Adrenal gland (tissue), 12 donors: Measurements from ENCODE around the gene PDXP. TPM values are rescaled to one million over a fixed set of nuclear protein-coding genes. Genes with fewer than 3 reads are reported as not detected.

Experiments used
- DNase-seq, 7 donors: peaks; one replicate each; pipeline ENCODE4 v3.0.0-alpha.2; 2019 to 2020
- H3K27ac ChIP-seq, 5 donors: fragments of 200-600 bp; sonication (generic) in 4 of 5; 1 replicate in 3 of 5; 2 replicates in 2 of 5; pipeline versions ENCODE4 v1.5.1 to v1.8.0; 2016 to 2020; ENCODE audit warnings: mild to moderate bottlenecking in 1 of 5
- H3K27me3 ChIP-seq: fragments of 200-600 bp; 2 replicates; pipeline ENCODE4 v1.8.0; 2021
- H3K36me3 ChIP-seq, 2 donors: fragments of 200-600 bp; replicated peaks in 1 of 2; 1 replicate in 1 of 2; 2 replicates in 1 of 2; pipeline versions ENCODE4 v1.5.1 to v1.8.0; 2018 to 2022
- H3K4me1 ChIP-seq, 2 donors: fragments of 200-600 bp; replicated peaks in 1 of 2; 1 replicate in 1 of 2; 2 replicates in 1 of 2; pipeline versions ENCODE4 v1.5.1 to v1.8.0; 2018 to 2021
- H3K4me3 ChIP-seq, 4 donors: fragments of 200-600 bp; sonication (generic) in 3 of 4; one replicate each; pipeline ENCODE4 v1.5.1; 2016 to 2018
- H3K9me3 ChIP-seq, 3 donors: fragments of 200-600 bp; sonication (generic) in 1 of 3; replicated peaks in 1 of 3; 1 replicate in 2 of 3; 2 replicates in 1 of 3; pipeline versions ENCODE4 v1.5.1 to v1.8.0; 2016 to 2021
- CTCF ChIP-seq, 6 experiments: fragments of 450-650 bp in 4 of 6; fragments of 200-600 bp in 2 of 6; sonication (generic) in 1 of 6; IDR thresholded peaks; 1 replicate in 5 of 6; 2 replicates in 1 of 6; pipeline versions ENCODE4 v1.5.1 to v1.8.0; 2016 to 2021; ENCODE audit warnings: antibody characterized with exemption in 6 of 6, mild to moderate bottlenecking in 2 of 6, moderate library complexity in 1 of 6
- POLR2A ChIP-seq, 2 donors: fragments of 450-650 bp; IDR thresholded peaks; one replicate each; pipeline ENCODE4 v1.6.1; 2017; ENCODE audit warnings: antibody characterized with exemption in 2 of 2, mild to moderate bottlenecking in 2 of 2, moderate library complexity in 1 of 2
- WGBS, 4 donors: extraction: QIAGEN DNeasy Blood & Tissue Kit in 2 of 4; methylation state at CpG; one replicate each; pipeline versions ENCODE4 v1.1.5 to v1.1.7; 2013 to 2017; 5-methylcytosine and 5-hydroxymethylcytosine counted together
- intact Hi-C, 2 donors: fragments of 100-400 bp; cut with DNase I; formaldehyde crosslinking; loops; one replicate each; pipeline versions ENCODE4 v1.14.1 to v1.15.0; 2022 to 2023
- polyA plus RNA-seq, 3 donors: library from polyadenylated mRNA; stranded (reverse); fragments of 200-250 nt in 2 of 3; fragments of 350-450 nt in 1 of 3; fragmentation: Illumina TruSeq in 1 of 3; extraction: RNeasy Lipid Tissue Mini Kit (QIAGEN cat#74804) in 1 of 3; gene quantifications; one replicate each; pipeline ENCODE4 v1.2.3, GENCODE V29; 2013 to 2014
- total RNA-seq, 9 donors: library from RNA; depleted of rRNA in 4 of 9; stranded (reverse); fragments of >200 nt in 4 of 9; fragments of 120-200 nt in 1 of 9; fragmentation: NEBNext Ultra II Directional in 1 of 9; extraction: Animal tissue kit (Norgen Biotek cat#: 25700) in 1 of 9; gene quantifications; one replicate each; pipeline versions ENCODE4 v1.1.0 to v1.2.4, GENCODE V29; 2013 to 2023
- donor health status: healthy with polysubstance abuse.
- donor health status: Bipolar disorder and iron deficiency.
- donor health status: DM: yes; HTN: yes; CAD: no.
- donor health status: DM: no; HTN: no; CAD: no.
- donor health status: DM: no; HTN: no; CAD: no.
- donor health status: DM: yes; HTN: yes; CAD: no.

Gene PDXP
- total and polyA plus RNA-seq, 12 donors, result 10.0 to 49.7 (median 20.2) TPM

- no peak for DNase-seq
- TF ChIP-seq CTCF (IDR thresholded peaks at IDR 0.05) (no peak), POLR2A (IDR thresholded peaks at IDR 0.05) (no peak)
- Histone ChIP-seq H3K4me1 (peaks cover 17 to 29% of the 10 kb centered on the region in 2 donors), H3K27ac (no peak overlapping the region), H3K9me3 (no peaks in the 10 kb centered on the region), H3K36me3 (peaks cover 0 to 14% of the 10 kb centered on the region in 2 donors), H3K4me3 (no peak overlapping the region), H3K27me3 (no peaks in the 10 kb centered on the region)
- WGBS, 4 donors, result 88 to 94% (median 92%) methylated on average over 3 to 24 of the region's 24 CpGs
- intact Hi-C loops, result no loop called here
These were observed 7.0 kb downstream of the PDXP start for GRCh38 chr22:37665487-37665886.

GRCh38 chr22:37669586-37669985 is 11.1 kb downstream of the PDXP start:
- H3K27ac ChIP-seq, result peak overlapping the region in 1 of 5 donors; percentile 28
- H3K4me1 ChIP-seq, result peaks cover 6 to 17% of the 10 kb centered on the region in 2 donors
- intact Hi-C loops, result no loop called here

GRCh38 chr22:37672206-37672919 is 13.8 kb downstream of the PDXP start:
- Histone ChIP-seq H3K27me3 (no peaks in the 10 kb centered on the region), H3K36me3 (no peaks in the 10 kb centered on the region), H3K4me3 (no peak overlapping the region), H3K4me1 (peaks cover 20 to 29% of the 10 kb centered on the region in 2 donors), H3K27ac (peak overlapping the region in 1 of 5 donors; percentile 49), H3K9me3 (no peaks in the 10 kb centered on the region)
- TF ChIP-seq CTCF (IDR thresholded peaks at IDR 0.05), result no peak
- TF ChIP-seq POLR2A (IDR thresholded peaks at IDR 0.05), result no peak
- 70 to 80% (median 77%) methylated on average over 12 to 15 of the region's 15 CpGs for WGBS, 4 donors
- DNase-seq, result no peak
- intact Hi-C loops, result no loop called here

More at GRCh38 chr22:37669586-37669985, 11.1 kb downstream of the PDXP start:
- Histone ChIP-seq H3K9me3 (no peaks in the 10 kb centered on the region), H3K36me3 (peaks cover 0 to 14% of the 10 kb centered on the region in 2 donors), H3K27me3 (no peaks in the 10 kb centered on the region), H3K4me3 (no peak overlapping the region)
- no peak for DNase-seq
- TF ChIP-seq POLR2A (IDR thresholded peaks at IDR 0.05) (no peak), CTCF (IDR thresholded peaks at IDR 0.05) (no peak)
- WGBS, 4 donors, result 58 to 70% (median 66%) methylated on average over 6 of the region's 6 CpGs

- DNase-seq, result no peak
These were observed 14.5 kb downstream of the PDXP start for GRCh38 chr22:37672920-37673455.

More at GRCh38 chr22:37672920-37673455, 14.5 kb downstream of the PDXP start:
- TF ChIP-seq CTCF (IDR thresholded peaks at IDR 0.05), result no peak
- intact Hi-C loops, result no loop called here
- Histone ChIP-seq H3K27me3 (no peaks in the 10 kb centered on the region), H3K27ac (peak overlapping the region in 1 of 5 donors; percentile 49), H3K4me1 (peaks cover 20 to 32% of the 10 kb centered on the region in 2 donors), H3K9me3 (no peaks in the 10 kb centered on the region), H3K4me3 (no peak overlapping the region), H3K36me3 (no peaks in the 10 kb centered on the region)
- 64 to 77% (median 75%) methylated on average over 3 to 11 of the region's 11 CpGs for WGBS, 4 donors
